ENCODE measurements around the gene ARFGAP3.

ARFGAP3 gene

GRCh38 chr22:42863349-42863961, 6.4 kb upstream of the ARFGAP3 start:
- DNase-seq (ENCODE audit: low spot score) = no peak

DNA sequence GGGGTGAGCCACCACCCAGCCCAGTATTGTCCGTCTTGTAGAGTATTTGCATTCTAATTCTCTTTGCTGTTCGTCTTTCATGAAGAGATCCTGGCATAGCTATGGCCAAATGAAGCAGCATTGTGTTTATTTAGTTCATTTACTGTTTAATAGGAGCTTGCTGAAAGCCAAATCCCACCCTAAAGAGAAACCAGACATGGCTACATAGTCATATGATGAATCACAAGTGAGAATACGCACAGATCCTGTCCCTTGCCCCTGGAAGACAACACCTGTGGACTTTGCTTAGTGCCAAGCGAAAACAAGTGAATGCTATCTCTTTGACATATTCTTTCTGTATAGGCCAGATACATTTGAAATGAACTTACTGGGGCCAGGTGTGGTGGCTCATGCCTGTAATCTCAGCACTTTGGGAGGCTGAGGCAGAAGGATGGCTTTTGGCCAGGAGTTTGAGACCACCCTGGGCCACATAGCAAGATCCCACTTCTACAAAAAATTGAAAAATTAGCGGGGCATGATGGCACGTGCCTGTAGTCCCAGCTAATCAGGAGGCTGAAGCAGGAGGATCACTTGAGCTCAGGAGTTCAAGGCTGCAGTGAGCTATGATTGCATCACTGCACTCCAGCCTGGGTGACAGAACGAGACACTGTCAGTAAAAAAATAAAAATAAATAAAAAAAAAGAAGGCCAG, 5.1 kb upstream of the ARFGAP3 start:
- DNase-seq (ENCODE audit: low spot score) = no peak

- no peak for DNase-seq (ENCODE audit: low spot score)
Observed at GRCh38 chr22:42860968-42861367, 3.9 kb upstream of the ARFGAP3 start.

GRCh38 chr22:42857845-42858481, 890 bp upstream of the ARFGAP3 start:
- DNase-seq (ENCODE audit: low spot score) = no peak

DNA sequence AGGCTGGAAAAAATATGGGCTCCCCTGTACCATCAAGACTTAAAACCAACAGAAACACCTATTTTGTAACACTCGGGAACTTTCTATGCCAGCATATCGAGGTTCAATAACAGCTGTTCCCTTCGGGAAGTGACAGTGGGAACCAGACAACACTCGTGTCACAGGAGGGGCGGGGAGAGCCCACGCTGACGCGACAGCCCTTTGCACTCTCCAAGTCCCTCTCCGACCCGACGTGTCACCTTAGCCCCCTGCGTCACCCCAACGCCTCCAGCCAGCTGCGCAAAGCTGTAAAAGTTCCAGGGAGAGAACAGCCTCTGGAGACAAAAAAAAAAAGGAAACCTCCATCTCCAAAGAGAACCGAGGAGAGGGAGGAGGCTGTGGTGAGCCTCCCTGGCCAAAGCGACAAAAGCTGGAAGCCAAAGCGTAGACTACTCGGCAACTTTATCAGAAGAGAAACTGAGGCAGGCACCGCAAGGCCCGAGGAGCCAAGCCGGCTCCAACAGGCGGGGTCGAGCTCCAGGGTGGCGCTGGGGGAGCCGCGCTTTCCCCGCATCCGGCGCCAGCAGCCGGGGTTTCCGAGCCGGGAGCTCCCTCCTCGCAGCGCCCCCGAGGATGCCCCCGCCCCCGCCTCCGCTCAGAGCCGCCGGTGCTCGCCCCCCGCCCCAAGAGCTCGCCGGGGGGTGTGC, 751 bp downstream of the ARFGAP3 start:
- peak; percentile 54 for DNase-seq (ENCODE audit: low spot score)

DNA sequence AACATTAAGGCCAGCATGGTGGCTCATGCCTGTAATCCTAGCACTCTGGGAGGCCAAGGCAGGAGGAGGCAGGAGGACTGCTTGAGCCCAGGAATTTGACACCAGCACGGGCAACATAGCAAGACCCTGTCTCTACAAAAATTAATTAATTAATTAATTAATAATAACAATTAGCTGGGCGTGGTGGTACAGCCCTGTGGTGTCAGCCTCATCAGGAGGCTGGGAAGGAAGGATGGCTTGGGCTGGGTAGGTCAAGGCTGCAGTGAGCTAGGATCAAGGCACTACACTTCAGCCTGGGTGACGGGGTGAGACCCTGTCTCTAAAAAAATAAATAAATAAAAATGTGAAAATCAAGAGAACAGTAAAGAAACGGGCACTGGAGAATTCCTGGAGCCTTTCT, 1.4 kb downstream of the ARFGAP3 start:
- DNase-seq (ENCODE audit: low spot score) = no peak

- DNase-seq (ENCODE audit: low spot score) = no peak
Observed at GRCh38 chr22:42855211-42855610, 1.9 kb downstream of the ARFGAP3 start.

- no peak for DNase-seq (ENCODE audit: low spot score)
Observed at GRCh38 chr22:42848941-42849550, 8.0 kb downstream of the ARFGAP3 start.

DNA sequence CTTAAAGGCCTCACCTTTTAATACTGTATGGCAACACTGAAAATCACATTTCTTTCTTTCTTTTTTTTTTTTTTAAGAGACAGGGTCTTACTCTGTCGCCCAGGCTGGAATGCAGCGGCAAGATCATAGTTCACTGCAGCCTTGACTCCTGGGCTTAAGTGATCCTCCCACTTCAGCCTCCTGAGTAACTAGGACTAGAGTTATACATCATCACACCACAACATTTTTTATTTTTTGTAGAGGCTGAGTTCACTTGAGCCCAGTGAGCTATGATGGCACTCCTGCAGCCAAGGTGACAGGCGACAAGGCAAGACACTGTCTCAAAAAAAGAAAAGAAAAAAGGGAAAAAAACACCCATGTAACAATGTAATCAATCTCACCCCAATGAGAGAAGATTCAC, 10.0 kb downstream of the ARFGAP3 start:
- no peak for DNase-seq (ENCODE audit: low spot score)

DNA sequence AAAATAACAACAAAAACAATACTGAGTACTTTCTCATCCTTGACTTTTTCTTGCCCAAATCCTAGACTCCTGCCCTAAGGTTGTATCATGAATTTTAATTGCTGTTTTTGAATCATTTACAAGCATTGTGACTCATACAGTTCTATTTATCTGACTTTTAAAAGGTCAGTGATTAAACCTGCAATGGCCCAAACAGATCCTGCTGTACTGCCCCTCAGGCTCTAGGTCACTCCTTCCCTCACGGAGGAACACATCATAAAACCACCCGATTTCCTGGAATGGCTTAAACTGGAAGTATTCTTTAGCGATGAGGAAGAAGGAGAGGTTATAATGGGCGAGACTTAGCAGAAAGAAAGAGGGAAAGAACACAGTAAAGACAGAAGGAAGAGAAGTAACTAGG, 12.3 kb downstream of the ARFGAP3 start:
- DNase-seq (ENCODE audit: low spot score) = no peak

DNA sequence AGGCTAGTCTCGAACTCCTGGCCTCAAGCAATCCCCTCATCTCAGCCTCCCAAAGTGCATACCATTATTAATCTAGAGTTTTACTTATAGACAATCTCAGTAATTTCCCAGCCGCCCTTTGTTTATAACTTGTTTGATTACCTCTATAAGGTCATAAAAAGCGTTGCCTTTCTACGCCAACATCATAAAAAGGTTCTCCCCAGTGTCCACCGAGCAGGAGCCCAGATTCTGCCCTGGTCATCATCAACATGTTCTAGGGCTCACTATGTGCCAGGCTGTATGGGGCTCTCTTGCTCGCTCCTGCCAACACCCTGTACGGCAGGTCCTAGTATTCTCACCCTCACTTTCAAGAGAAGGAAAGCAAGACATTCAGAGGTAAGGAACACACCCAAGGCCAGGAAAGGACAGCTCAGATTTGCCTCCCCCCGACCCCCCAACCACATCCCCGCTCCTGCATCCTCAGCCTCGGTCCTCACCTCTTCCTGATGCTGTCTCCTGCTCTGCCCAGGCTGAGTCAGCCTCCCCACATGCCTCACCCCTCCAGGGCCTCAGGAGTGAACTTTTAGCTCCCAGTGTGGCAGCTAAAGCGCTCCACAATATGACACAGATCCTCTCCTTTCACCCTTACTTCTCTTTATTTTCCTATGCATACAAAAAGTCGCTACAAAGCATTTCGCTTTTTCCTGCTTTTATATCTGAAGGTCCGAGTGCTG, 14.3 kb downstream of the ARFGAP3 start:
- no peak for DNase-seq (ENCODE audit: low spot score)

- no peak for DNase-seq (ENCODE audit: low spot score)
Observed at GRCh38 chr22:42841444-42841843, 15.6 kb downstream of the ARFGAP3 start.

- no peak for DNase-seq (ENCODE audit: low spot score)
Observed at GRCh38 chr22:42837556-42837955, 19.5 kb downstream of the ARFGAP3 start.

- no peak for DNase-seq (ENCODE audit: low spot score)
Observed at GRCh38 chr22:42836026-42836425, 21.0 kb downstream of the ARFGAP3 start.

- no peak for DNase-seq (ENCODE audit: low spot score)
Observed at GRCh38 chr22:42834177-42834949, 22.7 kb downstream of the ARFGAP3 start.

DNA sequence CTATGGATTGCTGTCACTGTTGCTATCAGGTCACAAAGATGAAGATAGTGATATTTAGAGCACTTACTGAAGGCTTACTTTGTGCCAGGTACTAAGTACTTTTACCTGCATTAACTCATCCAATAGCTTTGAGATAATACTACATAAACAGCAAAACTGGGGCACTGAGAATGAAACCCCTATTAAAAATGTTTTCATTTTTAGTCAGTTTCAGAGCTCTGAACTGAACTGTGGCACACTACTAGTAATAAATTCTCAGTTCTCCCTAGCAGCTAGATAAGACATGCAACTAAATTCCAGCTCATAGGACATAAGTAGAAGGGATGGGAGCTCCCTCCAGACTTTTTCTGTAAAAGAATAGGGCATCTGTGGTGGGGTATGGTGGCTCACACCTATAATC, 24.0 kb downstream of the ARFGAP3 start:
- DNase-seq (ENCODE audit: low spot score) = no peak

GRCh38 chr22:42831712-42832111, 25.4 kb downstream of the ARFGAP3 start:
- no peak for DNase-seq (ENCODE audit: low spot score)

DNA sequence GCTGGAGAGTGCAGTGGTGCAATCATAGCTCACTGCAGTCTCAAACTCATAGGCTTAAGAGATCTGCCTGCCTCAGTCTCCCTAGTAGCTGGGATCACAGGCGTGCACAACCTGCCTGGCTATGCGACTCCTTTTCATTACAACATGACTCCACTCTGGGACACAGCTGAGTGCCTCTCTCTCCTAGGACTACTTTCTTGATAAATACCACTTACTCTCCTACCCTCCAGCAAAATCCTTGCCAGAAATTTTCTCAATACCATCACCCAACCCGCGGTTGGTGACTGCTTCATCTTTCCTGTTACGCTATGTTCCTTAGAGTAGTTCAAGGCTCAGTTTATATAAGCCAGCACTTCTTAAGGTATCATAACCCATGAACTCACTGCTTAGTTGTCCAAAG, 26.9 kb downstream of the ARFGAP3 start:
- no peak for DNase-seq (ENCODE audit: low spot score)

GRCh38 chr22:42829302-42829701, 27.8 kb downstream of the ARFGAP3 start:
- DNase-seq (ENCODE audit: low spot score) = no peak

DNA sequence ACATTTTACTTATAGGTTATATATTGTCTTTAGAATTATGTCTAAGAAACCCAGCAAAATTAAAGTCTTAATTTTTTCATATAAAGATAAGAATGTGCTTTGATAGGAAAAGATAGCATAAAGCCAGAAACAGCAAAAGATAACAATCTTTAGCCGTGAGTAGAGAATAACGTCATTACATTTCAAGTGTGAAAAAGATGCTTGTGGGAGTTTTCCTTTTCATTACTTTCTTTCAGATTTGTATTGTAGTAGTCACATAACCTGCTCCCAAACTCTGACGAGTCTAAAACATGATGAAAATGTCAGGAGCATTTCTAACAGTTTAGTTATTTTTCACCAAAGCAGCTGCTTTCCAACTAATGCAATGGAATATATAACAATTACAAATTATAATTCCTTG, 31.3 kb downstream of the ARFGAP3 start:
- no peak for DNase-seq (ENCODE audit: low spot score)

GRCh38 chr22:42821386-42821785, 35.7 kb downstream of the ARFGAP3 start:
- no peak for DNase-seq (ENCODE audit: low spot score)
